Hematopoietic multipotent progenitor cell treated with erythropoietin and hydrocortisone succinate and interleukin-3 and kit ligand, for 6 days (in vitro differentiated cells): Measurements from ENCODE around the gene CUEDC1.
"Not testable (repeated sequence)": the region's sequence is repeated elsewhere in the genome, so short reads cannot be mapped to it uniquely, and the experiment has no call there.

Experiments
- DNase-seq: peaks from one replicate; pipeline ENCODE4 v3.0.0-alpha.2; 2015

The CUEDC1 gene

GRCh38 chr17:57984936-57985674 lies 29.9 kb upstream of the CUEDC1 start:
- DNase-seq: no peak

GRCh38 chr17:57984261-57984890 lies 29.2 kb upstream of the CUEDC1 start:
- no peak for DNase-seq

GRCh38 chr17:57983446-57983845 lies 28.2 kb upstream of the CUEDC1 start:
- DNase-seq: no peak

GRCh38 chr17:57982452-57983170 lies 27.4 kb upstream of the CUEDC1 start:
- DNase-seq: no peak

- no peak for DNase-seq
Measured at GRCh38 chr17:57980522-57980921, 25.3 kb upstream of the CUEDC1 start.

GRCh38 chr17:57979076-57979475 lies 23.9 kb upstream of the CUEDC1 start:
- DNase-seq: no peak

GRCh38 chr17:57976594-57976993 lies 21.4 kb upstream of the CUEDC1 start:
- no peak for DNase-seq

GRCh38 chr17:57975044-57975443 lies 19.8 kb upstream of the CUEDC1 start:
- DNase-seq: no peak

- not testable (repeated sequence) for DNase-seq
Measured at GRCh38 chr17:57974053-57974824, 19.0 kb upstream of the CUEDC1 start.

GRCh38 chr17:57972151-57972550 lies 16.9 kb upstream of the CUEDC1 start:
- DNase-seq: no peak

GRCh38 chr17:57971572-57971971 lies 16.4 kb upstream of the CUEDC1 start:
- DNase-seq: no peak

GRCh38 chr17:57970710-57971109 lies 15.5 kb upstream of the CUEDC1 start:
- no peak for DNase-seq

GRCh38 chr17:57968456-57968855 lies 13.2 kb upstream of the CUEDC1 start:
- DNase-seq: no peak

GRCh38 chr17:57966875-57967274 lies 11.7 kb upstream of the CUEDC1 start:
- no peak for DNase-seq

- no peak for DNase-seq
Measured at GRCh38 chr17:57966246-57966645, 11.0 kb upstream of the CUEDC1 start.

- no peak for DNase-seq
Measured at GRCh38 chr17:57965521-57966160, 10.4 kb upstream of the CUEDC1 start.

GRCh38 chr17:57963149-57963511 lies 7.9 kb upstream of the CUEDC1 start:
- DNase-seq: no peak

GRCh38 chr17:57962279-57963148 lies 7.3 kb upstream of the CUEDC1 start:
- DNase-seq: no peak

- DNase-seq: no peak
Measured at GRCh38 chr17:57959929-57960328, 4.7 kb upstream of the CUEDC1 start.

GRCh38 chr17:57958391-57958790 lies 3.2 kb upstream of the CUEDC1 start:
- not testable (repeated sequence) for DNase-seq

- DNase-seq: no peak
Measured at GRCh38 chr17:57957886-57958285, 2.7 kb upstream of the CUEDC1 start.
